Right hindlimb (tissue), 1 donor: ENCODE data around the gene PHC2.
"Not testable (repeated sequence)": the region's sequence is repeated elsewhere in the genome, so short reads cannot be mapped to it uniquely, and the experiment has no call there.

Experiments
- DNase-seq: peaks from one replicate; pipeline ENCODE4 v3.0.0-alpha.2; 2018

The PHC2 gene

GRCh38 chr1:33306653-33307493, 124.0 kb downstream of the PHC2 start:
- peak; percentile 64 for DNase-seq

- no peak for DNase-seq
Measured at GRCh38 chr1:33305816-33306652, 124.9 kb downstream of the PHC2 start.

- DNase-seq: no peak
Measured at GRCh38 chr1:33305016-33305415, 125.9 kb downstream of the PHC2 start.

- no peak for DNase-seq
Measured at GRCh38 chr1:33302325-33302724, 128.6 kb downstream of the PHC2 start.

- DNase-seq: no peak
Measured at GRCh38 chr1:33301273-33301984, 129.5 kb downstream of the PHC2 start.

- DNase-seq: peak; percentile 75
Measured at GRCh38 chr1:33300673-33301072, 130.2 kb downstream of the PHC2 start.

GRCh38 chr1:33299461-33300155, 131.3 kb downstream of the PHC2 start:
- no peak for DNase-seq

GRCh38 chr1:33298623-33299277, 132.1 kb downstream of the PHC2 start:
- DNase-seq: peak; percentile 69

- DNase-seq: no peak
Measured at GRCh38 chr1:33297911-33298622, 132.8 kb downstream of the PHC2 start.

- no peak for DNase-seq
Measured at GRCh38 chr1:33296824-33297223, 134.1 kb downstream of the PHC2 start.

- DNase-seq: no peak
Measured at GRCh38 chr1:33296082-33296458, 134.8 kb downstream of the PHC2 start.

- peak; percentile 84 for DNase-seq
Measured at GRCh38 chr1:33295450-33296081, 135.3 kb downstream of the PHC2 start.

GRCh38 chr1:33295023-33295422, 135.9 kb downstream of the PHC2 start:
- no peak for DNase-seq

- DNase-seq: no peak
Measured at GRCh38 chr1:33294071-33295010, 136.6 kb downstream of the PHC2 start.

GRCh38 chr1:33292726-33293340, 138.1 kb downstream of the PHC2 start:
- DNase-seq: no peak

GRCh38 chr1:33290615-33291014, 140.3 kb downstream of the PHC2 start:
- DNase-seq: not testable (repeated sequence)

GRCh38 chr1:33289858-33290154, 141.1 kb downstream of the PHC2 start:
- no peak for DNase-seq

- no peak for DNase-seq
Measured at GRCh38 chr1:33288976-33289857, 141.7 kb downstream of the PHC2 start.
